GM12891 (cell line): Measurements from ENCODE around the gene MSLN.

Source experiments
- POLR2A ChIP-seq: IDR thresholded peaks from 2 replicates; pipeline ENCODE4 v1.6.1; 2011; ENCODE audit warnings: low read depth, low read length, control low read depth
- POLR2AphosphoS5 ChIP-seq: IDR thresholded peaks from 2 replicates; pipeline ENCODE4 v1.6.1; 2011; ENCODE audit warnings: low read depth, low read length, control low read depth

DNA sequence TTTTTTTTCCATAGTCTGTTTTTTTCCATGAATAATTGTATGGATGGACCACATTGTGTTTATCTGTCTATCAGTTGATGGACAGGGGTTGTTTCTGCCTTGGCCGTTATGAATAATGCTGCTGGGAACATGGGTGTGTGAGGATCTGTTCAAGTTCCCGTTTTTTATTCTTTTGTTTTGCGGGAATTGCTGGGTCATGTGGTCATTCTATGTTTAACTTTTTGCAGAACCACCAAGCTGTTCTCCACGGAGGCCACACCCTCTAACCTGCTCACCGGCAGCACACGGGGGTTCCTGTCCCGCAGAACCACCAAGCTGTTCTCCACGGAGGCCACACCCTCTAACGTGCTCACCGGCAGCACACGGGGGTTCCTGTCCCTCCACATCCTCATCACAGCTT lies 5.9 kb upstream of the MSLN start:
- TF ChIP-seq POLR2A (no peak), POLR2AphosphoS5 (no peak)
